Measurements from ENCODE around the gene ADARB2. TPM values are rescaled to one million over a fixed set of nuclear protein-coding genes. Genes with fewer than 3 reads are reported as not detected.
"Not testable (repeated sequence)": the region's sequence is repeated elsewhere in the genome, so short reads cannot be mapped to it uniquely, and the experiment has no call there.

ADARB2 gene
- polyA plus RNA-seq, 4 donors: 0.40 to 1.5 (median 0.91) TPM

- no peak for DNase-seq (ENCODE audit: low read depth in 4 of 4, low spot score in 3 of 4)
Measured at GRCh38 chr10:1452777-1453176, 284.5 kb downstream of the ADARB2 start.

- DNase-seq (ENCODE audit: low read depth in 4 of 4, low spot score in 3 of 4): no peak
Measured at GRCh38 chr10:1451941-1452340, 285.4 kb downstream of the ADARB2 start.

GRCh38 chr10:1451362-1451888, 285.9 kb downstream of the ADARB2 start:
- DNase-seq (ENCODE audit: low read depth in 4 of 4, low spot score in 3 of 4): no peak

- no peak for DNase-seq (ENCODE audit: low read depth in 4 of 4, low spot score in 3 of 4)
Measured at GRCh38 chr10:1449572-1450205, 287.6 kb downstream of the ADARB2 start.

GRCh38 chr10:1449021-1449420, 288.3 kb downstream of the ADARB2 start:
- DNase-seq (ENCODE audit: low read depth in 4 of 4, low spot score in 3 of 4): no peak

GRCh38 chr10:1448252-1448930, 288.9 kb downstream of the ADARB2 start:
- DNase-seq (ENCODE audit: low read depth in 4 of 4, low spot score in 3 of 4): no peak

GRCh38 chr10:1444826-1445225, 292.5 kb downstream of the ADARB2 start:
- DNase-seq (ENCODE audit: low read depth in 4 of 4, low spot score in 3 of 4): no peak

GRCh38 chr10:1440897-1441296, 296.4 kb downstream of the ADARB2 start:
- DNase-seq (ENCODE audit: low read depth in 4 of 4, low spot score in 3 of 4): no peak

- DNase-seq (ENCODE audit: low read depth in 4 of 4, low spot score in 3 of 4): no peak
Measured at GRCh38 chr10:1434912-1435692, 302.2 kb downstream of the ADARB2 start.

- no peak for DNase-seq (ENCODE audit: low read depth in 4 of 4, low spot score in 3 of 4)
Measured at GRCh38 chr10:1434202-1434601, 303.1 kb downstream of the ADARB2 start.

- DNase-seq (ENCODE audit: low read depth in 4 of 4, low spot score in 3 of 4): no peak
Measured at GRCh38 chr10:1432161-1432560, 305.2 kb downstream of the ADARB2 start.

- no peak for DNase-seq (ENCODE audit: low read depth in 4 of 4, low spot score in 3 of 4)
Measured at GRCh38 chr10:1431229-1431628, 306.1 kb downstream of the ADARB2 start.

GRCh38 chr10:1427521-1428186, 309.7 kb downstream of the ADARB2 start:
- DNase-seq (ENCODE audit: low read depth in 4 of 4, low spot score in 3 of 4): not testable (repeated sequence)

- DNase-seq (ENCODE audit: low read depth in 4 of 4, low spot score in 3 of 4): no peak
Measured at GRCh38 chr10:1426786-1427185, 310.5 kb downstream of the ADARB2 start.

GRCh38 chr10:1425879-1426278, 311.4 kb downstream of the ADARB2 start:
- no peak for DNase-seq (ENCODE audit: low read depth in 4 of 4, low spot score in 3 of 4)

GRCh38 chr10:1424648-1425047, 312.7 kb downstream of the ADARB2 start:
- DNase-seq (ENCODE audit: low read depth in 4 of 4, low spot score in 3 of 4): no peak

GRCh38 chr10:1423676-1424253, 313.6 kb downstream of the ADARB2 start:
- no peak for DNase-seq (ENCODE audit: low read depth in 4 of 4, low spot score in 3 of 4)

GRCh38 chr10:1422275-1422674, 315.1 kb downstream of the ADARB2 start:
- no peak for DNase-seq (ENCODE audit: low read depth in 4 of 4, low spot score in 3 of 4)

- DNase-seq (ENCODE audit: low read depth in 4 of 4, low spot score in 3 of 4): peak; percentile 46 to 52 (median 51)
Measured at GRCh38 chr10:1420661-1421362, 316.5 kb downstream of the ADARB2 start.

Data from left renal pelvis (tissue), 4 donors.